Body of pancreas (tissue), 4 donors: ENCODE data around the gene PSME4.

Experiments
- POLR2A ChIP-seq, 3 donors: fragments of 450-650 bp; IDR thresholded peaks; one replicate each; pipeline ENCODE4 v1.6.1; 2016; ENCODE audit warnings: antibody characterized with exemption in 3 of 3, mild to moderate bottlenecking in 2 of 3
- TF ChIP-seq, protein P1 (sequence below), 7 experiments: fragments of 450-650 bp in 4 of 7; fragments of 200-600 bp in 3 of 7; sonication (generic) in 3 of 7; IDR thresholded peaks; one replicate each; pipeline ENCODE4 v1.5.1; 2016 to 2019; ENCODE audit warnings: antibody characterized with exemption in 7 of 7

GRCh38 chr2:54012538-54013141 is 41.8 kb upstream of the PSME4 start:
- TF ChIP-seq, protein P1, sequence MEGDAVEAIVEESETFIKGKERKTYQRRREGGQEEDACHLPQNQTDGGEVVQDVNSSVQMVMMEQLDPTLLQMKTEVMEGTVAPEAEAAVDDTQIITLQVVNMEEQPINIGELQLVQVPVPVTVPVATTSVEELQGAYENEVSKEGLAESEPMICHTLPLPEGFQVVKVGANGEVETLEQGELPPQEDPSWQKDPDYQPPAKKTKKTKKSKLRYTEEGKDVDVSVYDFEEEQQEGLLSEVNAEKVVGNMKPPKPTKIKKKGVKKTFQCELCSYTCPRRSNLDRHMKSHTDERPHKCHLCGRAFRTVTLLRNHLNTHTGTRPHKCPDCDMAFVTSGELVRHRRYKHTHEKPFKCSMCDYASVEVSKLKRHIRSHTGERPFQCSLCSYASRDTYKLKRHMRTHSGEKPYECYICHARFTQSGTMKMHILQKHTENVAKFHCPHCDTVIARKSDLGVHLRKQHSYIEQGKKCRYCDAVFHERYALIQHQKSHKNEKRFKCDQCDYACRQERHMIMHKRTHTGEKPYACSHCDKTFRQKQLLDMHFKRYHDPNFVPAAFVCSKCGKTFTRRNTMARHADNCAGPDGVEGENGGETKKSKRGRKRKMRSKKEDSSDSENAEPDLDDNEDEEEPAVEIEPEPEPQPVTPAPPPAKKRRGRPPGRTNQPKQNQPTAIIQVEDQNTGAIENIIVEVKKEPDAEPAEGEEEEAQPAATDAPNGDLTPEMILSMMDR (IDR thresholded peaks at IDR 0.05) = no peak
- no peak for TF ChIP-seq POLR2A (IDR thresholded peaks at IDR 0.05)
